Measurements from ENCODE around the gene MAP4K2. TPM values are rescaled to one million over a fixed set of nuclear protein-coding genes. Genes with fewer than 3 reads are reported as not detected.

The MAP4K2 gene
- total RNA-seq, 1 donor from 2014 or later, result 25.8 TPM

DNA sequence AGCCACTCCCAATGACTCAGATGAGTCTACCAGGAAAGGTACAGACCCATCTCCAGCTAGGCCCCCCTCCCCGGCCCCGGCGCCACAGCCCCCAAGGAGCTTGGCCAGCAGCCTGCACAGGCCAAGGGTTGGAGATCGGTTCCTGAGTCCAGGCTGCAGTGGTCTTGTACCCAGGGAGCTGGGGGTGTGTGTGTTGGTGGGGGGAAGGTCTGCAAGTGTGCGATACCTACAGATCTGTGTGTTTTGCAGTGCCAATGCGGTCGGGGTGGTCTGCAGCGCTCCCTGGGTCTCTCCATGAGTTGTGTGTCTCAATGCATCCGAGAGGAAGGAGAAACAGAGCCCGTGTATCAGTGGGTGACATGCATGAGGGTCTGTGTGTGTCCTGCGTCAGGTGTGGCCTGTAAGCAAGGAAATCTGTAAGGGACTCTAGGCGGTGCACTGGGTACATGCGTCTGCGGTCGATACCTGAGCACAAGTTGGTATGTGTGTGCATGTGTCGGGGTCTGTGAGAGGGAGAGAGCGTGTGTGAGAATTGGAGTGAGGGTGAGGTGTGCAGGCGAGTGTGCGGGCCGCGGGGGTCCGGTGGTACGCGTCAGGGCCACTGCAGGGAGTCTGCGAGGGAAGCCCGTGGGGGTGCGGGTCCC lies 40.8 kb upstream of the MAP4K2 start:
- TF ChIP-seq, protein P1, sequence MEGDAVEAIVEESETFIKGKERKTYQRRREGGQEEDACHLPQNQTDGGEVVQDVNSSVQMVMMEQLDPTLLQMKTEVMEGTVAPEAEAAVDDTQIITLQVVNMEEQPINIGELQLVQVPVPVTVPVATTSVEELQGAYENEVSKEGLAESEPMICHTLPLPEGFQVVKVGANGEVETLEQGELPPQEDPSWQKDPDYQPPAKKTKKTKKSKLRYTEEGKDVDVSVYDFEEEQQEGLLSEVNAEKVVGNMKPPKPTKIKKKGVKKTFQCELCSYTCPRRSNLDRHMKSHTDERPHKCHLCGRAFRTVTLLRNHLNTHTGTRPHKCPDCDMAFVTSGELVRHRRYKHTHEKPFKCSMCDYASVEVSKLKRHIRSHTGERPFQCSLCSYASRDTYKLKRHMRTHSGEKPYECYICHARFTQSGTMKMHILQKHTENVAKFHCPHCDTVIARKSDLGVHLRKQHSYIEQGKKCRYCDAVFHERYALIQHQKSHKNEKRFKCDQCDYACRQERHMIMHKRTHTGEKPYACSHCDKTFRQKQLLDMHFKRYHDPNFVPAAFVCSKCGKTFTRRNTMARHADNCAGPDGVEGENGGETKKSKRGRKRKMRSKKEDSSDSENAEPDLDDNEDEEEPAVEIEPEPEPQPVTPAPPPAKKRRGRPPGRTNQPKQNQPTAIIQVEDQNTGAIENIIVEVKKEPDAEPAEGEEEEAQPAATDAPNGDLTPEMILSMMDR (IDR thresholded peaks at IDR 0.05; ENCODE audit: unreplicated experiment), result no peak
- Mint-ChIP-seq H3K36me3 (no peaks in the 10 kb centered on the region), H3K27ac (peak overlapping the region; percentile 100), H3K4me1 (peaks cover 29% of the 10 kb centered on the region), H3K9me3 (no peaks in the 10 kb centered on the region), H3K4me3 (peak overlapping the region; percentile 90), H3K27me3 (ENCODE audit: low read depth) (no peaks in the 10 kb centered on the region)
- no peak for DNase-seq (ENCODE audit: low spot score in 2 of 2, unreplicated experiment in 2 of 2)

DNA sequence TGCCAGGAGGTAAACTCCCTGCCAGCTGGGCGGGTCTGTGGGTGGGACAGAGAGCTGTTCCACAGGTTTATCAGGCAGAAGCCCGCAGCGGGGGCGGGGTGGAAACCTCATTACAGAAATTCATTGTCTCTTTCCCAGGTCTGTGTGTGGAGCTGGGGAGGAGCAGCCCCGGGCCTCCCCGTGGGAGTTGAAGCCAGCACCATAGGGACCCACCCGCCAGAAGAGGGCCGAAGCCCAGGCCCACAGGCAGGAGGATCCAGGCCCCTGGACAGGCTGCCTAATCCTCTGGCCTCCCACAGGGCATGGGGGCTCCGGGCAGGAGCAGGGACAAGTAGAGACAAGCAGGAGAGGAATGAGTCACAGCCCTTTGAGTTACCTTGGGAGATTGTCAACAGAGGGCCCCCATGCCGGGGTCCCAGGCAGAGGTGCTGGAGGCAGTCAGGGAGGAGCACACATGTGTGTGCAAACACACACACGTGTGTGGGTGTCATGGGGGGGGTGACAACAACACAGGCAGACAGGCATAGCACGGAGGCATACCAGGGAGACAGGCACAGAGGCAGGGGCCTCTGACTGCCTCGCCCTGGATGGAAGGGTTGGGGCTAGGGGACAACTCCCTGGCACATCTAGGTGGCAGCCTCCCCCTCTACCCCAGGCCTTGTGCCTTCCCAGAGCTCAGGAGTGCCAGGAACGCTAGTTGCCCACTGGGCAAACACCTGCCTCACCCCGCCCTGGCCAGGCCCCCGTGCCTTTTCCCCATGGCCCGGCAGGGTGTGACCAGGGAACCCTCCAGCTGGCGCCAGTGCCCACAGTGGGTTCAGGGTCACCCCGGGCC lies 40.1 kb upstream of the MAP4K2 start:
- peak overlapping the region; percentile 100 for H3K27ac Mint-ChIP-seq
- peaks cover 26% of the 10 kb centered on the region for H3K4me1 Mint-ChIP-seq
- TF ChIP-seq, protein P1 (IDR thresholded peaks at IDR 0.05; ENCODE audit: unreplicated experiment), result no peak

DNA sequence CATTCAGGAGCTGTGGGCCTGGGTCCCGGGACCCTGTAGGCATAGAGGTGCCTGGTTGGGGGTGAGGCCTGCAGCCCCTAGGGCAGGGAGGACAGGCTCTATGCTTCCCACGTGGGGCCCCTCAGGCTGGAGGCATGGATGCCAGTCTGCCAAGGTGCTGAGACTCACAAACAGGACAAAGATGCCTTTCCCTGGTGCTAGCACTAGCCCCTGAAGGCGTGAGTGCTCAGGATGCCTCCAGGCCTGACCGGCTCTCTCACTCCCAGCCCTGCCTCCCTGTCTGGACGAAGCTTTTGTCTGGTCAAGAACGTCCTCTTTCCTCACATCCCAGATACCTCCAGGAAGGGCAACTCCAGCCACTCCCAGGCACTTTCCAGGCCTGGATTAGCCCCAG lies 39.3 kb upstream of the MAP4K2 start:
- H3K4me3 Mint-ChIP-seq, result peak overlapping the region; percentile 90
- H3K9me3 Mint-ChIP-seq, result no peaks in the 10 kb centered on the region
- peak overlapping the region; percentile 100 for H3K27ac Mint-ChIP-seq
- H3K27me3 Mint-ChIP-seq (ENCODE audit: low read depth), result no peaks in the 10 kb centered on the region
- TF ChIP-seq, protein P1 (IDR thresholded peaks at IDR 0.05; ENCODE audit: unreplicated experiment), result no peak
- no peak for DNase-seq (ENCODE audit: low spot score in 2 of 2, unreplicated experiment in 2 of 2)
- H3K4me1 Mint-ChIP-seq, result peaks cover 26% of the 10 kb centered on the region
- no peaks in the 10 kb centered on the region for H3K36me3 Mint-ChIP-seq

More for the DNA sequence above, 40.1 kb upstream of the MAP4K2 start:
- DNase-seq (ENCODE audit: low spot score in 2 of 2, unreplicated experiment in 2 of 2), result peak in 1 of 2 experiments; percentile 56
- no peaks in the 10 kb centered on the region for H3K9me3 Mint-ChIP-seq
- peak overlapping the region; percentile 90 for H3K4me3 Mint-ChIP-seq
- no peaks in the 10 kb centered on the region for H3K27me3 Mint-ChIP-seq (ENCODE audit: low read depth)
- no peaks in the 10 kb centered on the region for H3K36me3 Mint-ChIP-seq

DNA sequence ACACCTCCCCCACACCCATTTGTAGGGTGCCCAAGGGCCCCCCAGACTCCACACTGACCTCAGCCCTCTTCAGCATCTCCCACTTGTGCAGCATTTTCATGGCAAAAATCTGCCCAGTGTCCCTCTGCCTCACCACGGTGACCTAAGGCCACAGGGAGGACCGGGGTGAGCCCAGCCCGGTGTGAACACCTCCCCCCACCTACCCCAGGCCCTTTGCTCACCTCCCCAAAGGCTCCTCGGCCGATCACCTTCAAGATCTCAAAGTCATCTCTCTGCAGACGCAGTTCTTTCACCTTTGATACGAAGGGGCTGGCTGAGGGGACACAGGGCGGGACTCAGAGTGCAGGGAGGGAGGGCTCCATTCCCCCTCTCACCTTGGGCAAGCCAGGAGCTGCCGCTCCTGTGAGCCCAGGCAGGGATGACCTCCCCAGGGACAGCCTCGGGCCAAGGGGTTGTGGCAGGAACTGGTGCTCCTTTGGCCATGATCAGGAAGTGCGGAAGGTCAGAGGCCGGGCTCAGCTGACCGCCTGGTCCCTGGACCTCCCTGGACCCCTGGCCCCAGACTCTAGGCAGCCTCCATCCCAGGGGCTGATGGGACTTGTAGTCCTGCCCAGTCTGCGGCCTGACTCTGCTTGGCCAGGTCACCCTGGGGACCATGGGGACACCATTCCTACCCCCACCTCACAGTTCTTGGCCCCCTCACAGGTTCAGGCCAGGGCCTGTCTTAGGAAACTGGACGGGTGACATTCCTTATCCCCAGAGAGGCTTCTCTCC lies 38.8 kb upstream of the MAP4K2 start:
- Mint-ChIP-seq H3K4me1 (peaks cover 26% of the 10 kb centered on the region), H3K9me3 (no peaks in the 10 kb centered on the region), H3K36me3 (no peaks in the 10 kb centered on the region), H3K4me3 (no peak overlapping the region), H3K27me3 (ENCODE audit: low read depth) (no peaks in the 10 kb centered on the region), H3K27ac (peak overlapping the region; percentile 100)
- TF ChIP-seq, protein P1 (IDR thresholded peaks at IDR 0.05; ENCODE audit: unreplicated experiment), result no peak
- no peak for DNase-seq (ENCODE audit: low spot score in 2 of 2, unreplicated experiment in 2 of 2)

DNA sequence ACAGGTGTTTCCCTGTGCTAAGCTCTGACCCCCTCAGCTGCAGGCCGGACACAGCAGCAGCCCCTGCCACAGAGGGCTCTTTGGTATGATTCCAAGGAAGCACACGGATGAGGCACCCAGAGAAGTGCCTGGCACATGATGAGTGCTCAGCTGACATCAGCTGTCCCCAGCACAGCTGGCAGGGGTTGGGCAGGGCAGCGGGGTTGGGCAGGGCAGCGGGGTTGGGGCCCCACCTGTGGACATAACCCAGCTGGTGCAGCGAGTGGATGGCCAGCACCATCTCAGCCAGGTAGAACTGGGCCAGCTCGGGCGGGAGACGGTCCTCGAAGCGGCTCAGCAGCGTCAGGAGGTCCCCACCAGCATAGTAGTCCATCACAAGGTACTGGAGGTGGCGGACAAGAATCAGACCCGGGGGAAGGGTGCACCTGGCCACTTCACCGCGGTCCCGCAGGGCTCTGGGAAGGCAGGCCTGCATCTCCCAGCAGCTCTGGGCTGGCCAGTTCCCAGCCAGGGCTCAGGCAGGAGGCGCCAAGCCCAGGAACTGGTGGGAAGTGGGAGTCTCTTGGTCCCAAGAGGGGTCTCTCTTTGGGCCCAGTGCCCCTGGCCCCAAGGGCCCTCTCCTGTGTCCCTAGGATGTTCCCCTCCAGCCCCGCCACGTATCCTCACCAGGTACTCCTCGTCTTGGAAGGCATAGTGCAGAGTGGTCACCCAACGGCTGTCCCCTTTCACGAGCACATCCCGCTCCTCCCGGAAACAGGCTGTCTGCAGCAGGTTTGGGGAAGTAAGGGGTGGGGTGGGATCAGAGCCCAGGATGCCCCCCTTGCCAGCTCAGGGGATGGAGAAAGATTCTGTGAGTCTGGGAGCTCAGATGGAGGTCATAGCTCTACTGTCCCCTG lies 37.1 kb upstream of the MAP4K2 start:
- Mint-ChIP-seq H3K27ac (no peak overlapping the region), H3K4me1 (peaks cover 25% of the 10 kb centered on the region), H3K9me3 (no peaks in the 10 kb centered on the region), H3K27me3 (ENCODE audit: low read depth) (no peaks in the 10 kb centered on the region), H3K36me3 (no peaks in the 10 kb centered on the region), H3K4me3 (no peak overlapping the region)
- DNase-seq (ENCODE audit: low spot score in 2 of 2, unreplicated experiment in 2 of 2), result no peak
- TF ChIP-seq, protein P1 (IDR thresholded peaks at IDR 0.05; ENCODE audit: unreplicated experiment), result no peak

All from mesothelial cell of epicardium (in vitro differentiated cells).